GM10266 (cell line): ENCODE measurements around the gene SH3BGR.
"Not testable (repeated sequence)": the region's sequence is repeated elsewhere in the genome, so short reads cannot be mapped to it uniquely, and the experiment has no call there.

ENCODE experiments used
- DNase-seq: peaks from one replicate; pipeline ENCODE4 v3.0.0; 2012; ENCODE audit errors: extremely low spot score
- TF ChIP-seq, protein P1 (sequence below): IDR thresholded peaks from 2 replicates; pipeline ENCODE4 v1.5.1; 2012; ENCODE audit warnings: mild to moderate bottlenecking, low read depth; ENCODE audit not compliant: control insufficient read depth, insufficient read depth; ENCODE audit errors: missing control alignments

The SH3BGR gene

DNA sequence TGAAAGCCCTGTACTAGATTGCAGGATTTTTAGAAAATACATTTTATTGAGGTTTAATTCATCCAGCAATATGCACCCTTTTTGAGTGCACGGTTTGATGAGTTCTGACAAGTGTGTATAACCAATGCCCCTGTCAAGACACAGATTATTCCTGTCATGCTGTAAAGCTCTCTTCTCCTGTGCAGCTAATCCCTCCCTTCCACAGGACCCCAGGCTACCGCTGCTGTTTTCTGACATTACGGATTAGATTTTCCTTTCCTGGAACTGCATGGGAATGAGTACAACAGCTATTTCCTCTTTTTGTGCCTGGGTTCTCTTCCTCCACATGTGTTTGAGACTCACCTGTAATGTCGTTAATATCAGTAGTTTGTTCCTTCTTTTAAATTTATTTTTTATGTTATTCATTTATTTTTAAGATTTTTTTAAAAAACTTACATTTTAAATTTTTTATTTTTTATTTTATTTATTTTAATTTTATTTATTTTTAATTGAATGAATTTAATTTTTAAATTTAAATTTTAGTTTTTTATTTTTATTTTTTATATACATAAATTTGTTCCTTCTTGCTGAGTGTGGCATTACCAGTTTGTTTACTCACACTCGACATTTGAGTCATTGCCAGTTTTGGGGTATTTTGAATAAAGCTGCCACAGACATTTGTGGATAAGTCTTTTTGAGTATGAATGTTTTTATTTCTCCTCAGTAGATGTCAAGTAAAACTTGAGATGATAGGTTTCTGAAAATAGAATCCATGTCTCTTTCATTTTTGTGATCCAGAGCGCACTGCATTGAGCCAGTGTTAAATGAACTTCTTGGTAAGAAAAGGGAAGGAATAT lies 82.0 kb downstream of the SH3BGR start:
- DNase-seq = no peak
- TF ChIP-seq, protein P1, sequence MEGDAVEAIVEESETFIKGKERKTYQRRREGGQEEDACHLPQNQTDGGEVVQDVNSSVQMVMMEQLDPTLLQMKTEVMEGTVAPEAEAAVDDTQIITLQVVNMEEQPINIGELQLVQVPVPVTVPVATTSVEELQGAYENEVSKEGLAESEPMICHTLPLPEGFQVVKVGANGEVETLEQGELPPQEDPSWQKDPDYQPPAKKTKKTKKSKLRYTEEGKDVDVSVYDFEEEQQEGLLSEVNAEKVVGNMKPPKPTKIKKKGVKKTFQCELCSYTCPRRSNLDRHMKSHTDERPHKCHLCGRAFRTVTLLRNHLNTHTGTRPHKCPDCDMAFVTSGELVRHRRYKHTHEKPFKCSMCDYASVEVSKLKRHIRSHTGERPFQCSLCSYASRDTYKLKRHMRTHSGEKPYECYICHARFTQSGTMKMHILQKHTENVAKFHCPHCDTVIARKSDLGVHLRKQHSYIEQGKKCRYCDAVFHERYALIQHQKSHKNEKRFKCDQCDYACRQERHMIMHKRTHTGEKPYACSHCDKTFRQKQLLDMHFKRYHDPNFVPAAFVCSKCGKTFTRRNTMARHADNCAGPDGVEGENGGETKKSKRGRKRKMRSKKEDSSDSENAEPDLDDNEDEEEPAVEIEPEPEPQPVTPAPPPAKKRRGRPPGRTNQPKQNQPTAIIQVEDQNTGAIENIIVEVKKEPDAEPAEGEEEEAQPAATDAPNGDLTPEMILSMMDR = no peak

DNA sequence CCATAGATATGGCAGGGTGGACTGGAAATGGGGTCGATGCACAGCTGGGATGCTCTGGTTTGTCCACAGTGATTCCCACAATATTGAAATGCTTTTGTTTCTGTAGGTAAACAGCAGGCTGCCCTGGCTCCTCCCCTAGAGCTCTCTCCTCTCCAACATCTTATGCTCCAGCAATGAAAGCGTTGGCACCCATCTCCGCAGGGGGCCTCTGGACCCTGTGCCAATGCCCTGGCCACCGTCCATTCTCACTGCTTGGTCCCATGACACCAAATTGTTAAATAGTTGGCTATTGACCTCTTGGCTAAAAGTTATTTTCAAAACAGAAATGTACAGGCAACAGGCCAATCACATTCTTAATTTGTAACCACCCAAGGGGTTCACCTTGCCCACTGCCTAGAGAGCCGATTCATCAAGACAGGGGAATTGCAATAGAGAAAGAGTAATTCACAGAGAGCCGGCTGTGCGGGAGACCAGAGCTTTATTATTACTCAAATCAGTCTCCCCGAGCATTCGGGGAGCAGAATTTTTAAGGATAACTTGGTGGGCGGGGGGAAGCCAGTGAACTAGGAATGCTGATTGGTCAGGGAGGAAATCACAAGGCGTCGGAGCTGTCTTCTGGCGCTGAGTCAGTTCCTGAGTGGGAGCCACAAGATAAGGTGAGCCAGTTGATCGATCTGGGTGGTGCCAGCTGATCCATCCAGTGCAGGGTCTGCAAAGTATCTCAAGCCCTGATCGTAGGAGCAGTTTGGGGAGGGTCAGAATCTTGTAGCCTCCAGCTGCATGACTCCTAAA lies 84.1 kb downstream of the SH3BGR start:
- TF ChIP-seq, protein P1 = no peak
- DNase-seq = no peak

DNA sequence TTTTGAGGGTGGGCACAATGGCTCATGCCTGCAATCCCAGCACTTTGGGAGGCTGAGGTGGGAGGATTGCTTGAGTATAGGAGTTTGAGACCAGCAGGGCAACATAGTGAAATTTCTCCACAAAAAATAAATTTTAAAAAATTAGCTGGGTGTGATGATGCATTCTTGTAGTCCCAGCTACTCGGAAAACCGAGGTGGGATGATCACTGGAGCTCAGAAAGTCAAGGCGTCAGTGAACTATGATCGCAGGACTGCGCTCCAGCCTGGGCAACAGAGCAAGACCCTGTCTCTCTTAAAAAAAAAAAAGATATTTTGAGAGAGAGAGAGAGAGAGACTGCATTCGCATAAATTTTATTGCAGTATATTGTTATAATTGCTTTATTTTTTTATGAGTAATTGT lies 85.1 kb downstream of the SH3BGR start:
- no peak for DNase-seq
- TF ChIP-seq, protein P1 = no peak

DNA sequence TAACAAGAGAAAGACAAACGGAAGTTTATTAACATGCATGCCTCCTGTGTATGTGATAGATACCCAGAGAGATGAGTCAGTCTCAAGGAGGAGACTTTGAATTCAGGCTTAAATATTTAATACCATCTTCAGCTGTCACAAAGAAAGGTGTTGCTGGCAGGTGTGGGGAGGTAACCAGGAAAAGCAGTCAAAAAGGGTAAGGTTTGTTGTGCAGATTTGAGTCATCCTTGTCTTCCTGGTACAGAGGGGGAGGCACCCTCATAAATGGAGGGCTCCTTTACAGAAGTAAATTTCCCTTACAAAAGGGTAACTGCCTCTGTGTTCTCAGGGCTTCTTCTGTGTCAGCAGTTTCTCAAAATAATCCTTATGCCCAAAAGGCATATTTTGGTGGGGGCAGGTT lies 85.8 kb downstream of the SH3BGR start:
- DNase-seq = no peak
- TF ChIP-seq, protein P1 = no peak

DNA sequence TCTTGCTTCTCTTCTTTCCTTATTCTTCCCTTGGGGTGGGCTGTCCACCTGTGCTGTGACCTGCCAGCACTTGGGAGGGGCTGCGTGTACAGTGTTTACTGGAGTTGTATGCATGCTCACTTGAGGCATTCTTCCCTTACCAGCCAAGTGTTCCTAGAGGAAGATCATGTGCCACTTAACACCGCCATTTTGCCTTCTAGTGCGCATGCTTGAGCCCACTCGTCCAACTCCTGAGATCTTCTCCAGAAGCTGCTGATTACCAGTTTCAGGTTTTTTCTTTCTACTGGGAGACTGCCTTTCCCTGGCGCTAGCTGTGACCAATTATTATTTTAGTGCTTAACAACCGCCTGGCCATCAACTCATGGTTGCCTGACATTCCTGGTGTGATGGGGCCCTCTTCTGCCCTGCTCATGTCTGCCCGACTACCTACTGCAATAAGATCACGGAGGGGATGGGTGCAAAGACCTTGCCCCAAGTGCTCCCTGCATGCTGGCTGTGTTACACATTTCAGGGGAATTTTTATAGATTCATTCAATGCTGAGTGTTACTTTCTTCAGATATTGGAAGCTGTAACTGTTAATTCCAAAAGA lies 86.8 kb downstream of the SH3BGR start:
- DNase-seq = no peak
- TF ChIP-seq, protein P1 = no peak

DNA sequence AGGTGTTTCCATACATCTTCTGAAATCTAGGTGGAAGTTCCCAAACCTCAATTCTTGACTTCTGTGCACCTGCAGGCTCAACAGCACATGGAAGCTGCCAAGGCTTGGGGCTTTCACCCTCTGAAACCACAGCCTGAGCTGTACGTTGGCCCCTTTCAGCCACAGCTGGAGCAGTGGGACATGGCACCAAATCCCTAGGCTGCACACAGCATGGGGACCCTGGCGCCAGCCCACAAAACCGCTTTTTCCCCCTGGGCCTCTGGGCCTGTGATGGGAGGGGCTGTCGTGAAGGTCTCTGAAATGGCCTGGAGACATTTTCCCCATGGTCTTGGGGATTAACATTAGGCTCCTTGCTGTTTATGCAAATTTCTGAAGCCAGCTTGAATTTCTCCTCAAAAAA lies 88.6 kb downstream of the SH3BGR start:
- not testable (repeated sequence) for DNase-seq

DNA sequence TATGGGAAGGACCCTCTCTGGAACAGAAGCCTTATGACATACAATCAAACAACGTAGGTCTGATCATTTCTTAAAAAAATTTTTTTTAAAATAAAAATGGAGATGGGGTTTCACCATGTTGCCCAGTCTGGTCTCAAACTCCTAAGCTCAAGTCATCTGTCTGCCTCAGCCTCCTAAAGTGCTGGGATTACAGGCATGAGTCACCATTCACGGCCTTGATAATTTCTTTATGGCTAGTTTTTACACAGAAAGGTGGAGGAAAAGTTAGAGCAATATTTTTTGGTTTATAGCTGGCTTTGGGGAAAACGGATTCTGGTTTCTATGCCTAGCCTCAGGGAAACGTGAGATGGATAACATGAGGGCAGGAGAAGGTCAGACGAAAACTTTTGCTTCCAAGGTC lies 91.0 kb downstream of the SH3BGR start:
- no peak for DNase-seq
- TF ChIP-seq, protein P1 = no peak
